PFSK-1 (cell line): ENCODE measurements around the gene TSPAN5.

Source experiments
- FOXP2 ChIP-seq: optimal IDR thresholded peaks from 2 replicates; pipeline ENCODE3; 2011; ENCODE audit warnings: borderline replicate concordance, control low read depth, inconsistent platforms; ENCODE audit not compliant: insufficient read depth; ENCODE audit errors: extremely low read length, extremely low read depth
- POLR2AphosphoS5 ChIP-seq: IDR thresholded peaks from 2 replicates; pipeline ENCODE4 v1.6.1; 2012; ENCODE audit warnings: low read depth, mild to moderate bottlenecking, control low read depth, low read length, moderate library complexity
- REST ChIP-seq, 2 experiments: IDR thresholded peaks; 2 replicates each; pipeline versions ENCODE4 v1.6.1 to v1.8.0; 2011 to 2012; ENCODE audit warnings: low read depth in 2 of 2, low read length in 2 of 2, control low read depth in 1 of 2, inconsistent platforms in 1 of 2, mild to moderate bottlenecking in 1 of 2, moderate library complexity in 1 of 2; ENCODE audit not compliant: insufficient read depth in 1 of 2
- SIN3A ChIP-seq: IDR thresholded peaks from 2 replicates; pipeline ENCODE4 v1.6.1; 2012; ENCODE audit warnings: mild to moderate bottlenecking, low read length, moderate library complexity, borderline replicate concordance; ENCODE audit not compliant: insufficient read depth
- TAF1 ChIP-seq: IDR thresholded peaks from 2 replicates; pipeline ENCODE4 v1.6.1; 2012; ENCODE audit warnings: low read length, control low read depth, borderline replicate concordance; ENCODE audit not compliant: insufficient read depth

GRCh38 chr4:98659741-98660462 lies 1.5 kb upstream of the TSPAN5 start:
- no peak for TF ChIP-seq REST (IDR thresholded peaks at IDR 0.05; ENCODE audit: insufficient read depth in 1 of 2, low read depth in 2 of 2, low read length in 2 of 2)
- no peak for TF ChIP-seq FOXP2
- no peak for TF ChIP-seq TAF1
- no peak for TF ChIP-seq POLR2AphosphoS5
- no peak for TF ChIP-seq SIN3A
